SH-SY5Y (cell line): ENCODE results near the gene FZR1.

Experiments used
- GATA2 ChIP-seq: IDR thresholded peaks from 2 replicates; pipeline ENCODE4 v1.6.1; 2011; ENCODE audit warnings: mild to moderate bottlenecking, low read depth, low read length
- GATA3 ChIP-seq: IDR thresholded peaks from 2 replicates; pipeline ENCODE4 v1.6.1; 2011; ENCODE audit warnings: low read depth, mild to moderate bottlenecking, low read length, moderate library complexity

DNA sequence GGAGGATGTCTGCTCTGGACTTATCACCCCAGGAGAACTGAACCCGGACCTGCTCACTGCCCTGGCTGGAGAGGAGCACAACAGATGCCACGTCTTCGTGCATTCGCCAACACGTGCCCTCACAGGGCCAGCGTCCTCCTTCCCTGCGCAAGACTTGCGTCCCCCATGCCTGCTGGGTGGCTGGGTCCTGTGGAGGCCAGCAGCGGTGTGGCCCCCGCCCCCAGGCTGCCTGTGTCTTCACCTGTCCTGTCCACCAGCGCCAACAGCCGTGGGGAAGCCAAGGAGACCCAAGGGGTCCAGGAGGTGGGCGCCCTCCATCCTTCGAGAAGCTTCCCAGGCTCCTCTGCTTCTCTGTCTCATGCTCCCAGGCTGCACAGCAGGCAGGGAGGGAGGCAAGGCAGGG is 29.5 kb downstream of the FZR1 start:
- TF ChIP-seq GATA2: no peak
- no peak for TF ChIP-seq GATA3
